Measurements from ENCODE around the gene BLCAP. TPM values are rescaled to one million over a fixed set of nuclear protein-coding genes. Genes with fewer than 3 reads are reported as not detected.
"Not testable (repeated sequence)": the region's sequence is repeated elsewhere in the genome, so short reads cannot be mapped to it uniquely, and the experiment has no call there.

Gene BLCAP
- total and polyA plus RNA-seq, 2 donors (not counting 3 experiments of a cell fraction or from before 2014, with no cell fraction given), result 90.3 to 196 TPM

DNA sequence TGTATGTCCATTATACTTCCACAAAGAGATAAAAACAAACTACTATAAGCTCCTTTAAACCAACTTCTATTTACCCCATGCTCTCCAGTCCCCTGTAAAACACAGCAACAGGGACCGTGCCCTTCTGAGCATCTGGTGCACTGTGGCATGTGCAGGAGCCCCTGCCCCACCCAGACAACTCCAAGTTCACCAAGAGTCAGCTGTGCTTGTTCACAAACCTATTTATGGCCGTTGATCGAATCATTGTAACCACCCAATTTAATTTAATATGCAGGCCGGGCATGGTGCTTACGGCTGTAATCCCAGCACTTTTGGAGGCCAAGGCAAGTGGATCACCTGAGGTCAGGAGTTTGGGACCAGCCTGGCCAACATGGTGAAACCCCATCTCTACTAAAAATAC is 13.7 kb upstream of the BLCAP start:
- no peak for TF ChIP-seq GATA2 (IDR thresholded peaks at IDR 0.05; ENCODE audit: insufficient read depth, insufficient read length, low read depth, low read length)
- no peak for TF ChIP-seq POLR2A (IDR thresholded peaks at IDR 0.05; ENCODE audit: low read depth, low read length)
- no peak for TF ChIP-seq MYC (IDR thresholded peaks at IDR 0.05; ENCODE audit: low read depth, low read length)
- no peak for TF ChIP-seq POLR2AphosphoS5 (IDR thresholded peaks at IDR 0.05; ENCODE audit: insufficient read depth, low read depth, low read length)
- no peak for TF ChIP-seq EZH2 (IDR thresholded peaks at IDR 0.05; ENCODE audit: borderline replicate concordance, low read depth, low read length, severe bottlenecking)
- TF ChIP-seq, protein P1, sequence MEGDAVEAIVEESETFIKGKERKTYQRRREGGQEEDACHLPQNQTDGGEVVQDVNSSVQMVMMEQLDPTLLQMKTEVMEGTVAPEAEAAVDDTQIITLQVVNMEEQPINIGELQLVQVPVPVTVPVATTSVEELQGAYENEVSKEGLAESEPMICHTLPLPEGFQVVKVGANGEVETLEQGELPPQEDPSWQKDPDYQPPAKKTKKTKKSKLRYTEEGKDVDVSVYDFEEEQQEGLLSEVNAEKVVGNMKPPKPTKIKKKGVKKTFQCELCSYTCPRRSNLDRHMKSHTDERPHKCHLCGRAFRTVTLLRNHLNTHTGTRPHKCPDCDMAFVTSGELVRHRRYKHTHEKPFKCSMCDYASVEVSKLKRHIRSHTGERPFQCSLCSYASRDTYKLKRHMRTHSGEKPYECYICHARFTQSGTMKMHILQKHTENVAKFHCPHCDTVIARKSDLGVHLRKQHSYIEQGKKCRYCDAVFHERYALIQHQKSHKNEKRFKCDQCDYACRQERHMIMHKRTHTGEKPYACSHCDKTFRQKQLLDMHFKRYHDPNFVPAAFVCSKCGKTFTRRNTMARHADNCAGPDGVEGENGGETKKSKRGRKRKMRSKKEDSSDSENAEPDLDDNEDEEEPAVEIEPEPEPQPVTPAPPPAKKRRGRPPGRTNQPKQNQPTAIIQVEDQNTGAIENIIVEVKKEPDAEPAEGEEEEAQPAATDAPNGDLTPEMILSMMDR (IDR thresholded peaks at IDR 0.05; ENCODE audit: extremely low read depth in 1 of 2, insufficient read depth in 1 of 2, low read depth in 1 of 2, low read length in 2 of 2), result no peak
- no peak for TF ChIP-seq JUN (IDR thresholded peaks at IDR 0.05; ENCODE audit: borderline replicate concordance, insufficient read depth, insufficient read length, low read depth)
- TF ChIP-seq, protein P2, sequence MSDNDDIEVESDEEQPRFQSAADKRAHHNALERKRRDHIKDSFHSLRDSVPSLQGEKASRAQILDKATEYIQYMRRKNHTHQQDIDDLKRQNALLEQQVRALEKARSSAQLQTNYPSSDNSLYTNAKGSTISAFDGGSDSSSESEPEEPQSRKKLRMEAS (IDR thresholded peaks at IDR 0.05; ENCODE audit: insufficient read depth, insufficient read length), result no peak
- no peak for TF ChIP-seq FOS (IDR thresholded peaks at IDR 0.05; ENCODE audit: borderline replicate concordance, insufficient read depth, low read length)
- DNase-seq (ENCODE audit: low read depth, low spot score) (no peak), FAIRE-seq (no peak)
- Histone ChIP-seq H2AFZ (ENCODE audit: low read depth, low read length) (no peak overlapping the region), H3K27me3 (ENCODE audit: control insufficient read depth in 2 of 2, insufficient read depth in 2 of 2, low read length in 2 of 2) (peaks cover 3 to 7% of the 10 kb centered on the region in 2 experiments), H3K4me2 (ENCODE audit: insufficient read depth, low read length) (no peak overlapping the region), H3K4me1 (ENCODE audit: control insufficient read depth, extremely low read depth, insufficient read depth, low read length) (peaks cover 11% of the 10 kb centered on the region), H3K36me3 (ENCODE audit: control insufficient read depth in 2 of 2, extremely low read depth in 1 of 2, insufficient read depth in 2 of 2, low read length in 2 of 2) (no peaks in the 10 kb centered on the region), H3K27ac (ENCODE audit: insufficient read depth, low read depth, low read length) (no peak overlapping the region), H3K9me1 (replicated peaks; ENCODE audit: control insufficient read depth, extremely low read depth, insufficient read depth, low read length) (no peaks in the 10 kb centered on the region), H3K79me2 (ENCODE audit: control insufficient read depth, insufficient read depth, low read length) (no peaks in the 10 kb centered on the region), H4K20me1 (replicated peaks; ENCODE audit: control insufficient read depth, extremely low read depth, insufficient read depth, low read length) (no peaks in the 10 kb centered on the region), H3K9ac (replicated peaks; ENCODE audit: extremely low read depth, insufficient read depth, low read length) (no peak overlapping the region), H3K9me3 (replicated peaks; ENCODE audit: control insufficient read depth, insufficient read depth, low read length) (no peaks in the 10 kb centered on the region), H3K4me3 (replicated peaks in 1 of 3; ENCODE audit: insufficient read depth in 1 of 3, low read depth in 1 of 3, low read length in 3 of 3) (no peak overlapping the region)
- CTCF ChIA-PET, result no interaction called here
- POLR2A ChIA-PET, result no interaction called here
- BruUV-seq (replicated peaks), result no TSS peak
- intact Hi-C loops (cut with micrococcal nuclease), result no loop called here
- dilution Hi-C loops (cut with MboI; ENCODE audit: extremely low pct_ligation_motif_present, low sequenced_read_pairs), result no loop called here

DNA sequence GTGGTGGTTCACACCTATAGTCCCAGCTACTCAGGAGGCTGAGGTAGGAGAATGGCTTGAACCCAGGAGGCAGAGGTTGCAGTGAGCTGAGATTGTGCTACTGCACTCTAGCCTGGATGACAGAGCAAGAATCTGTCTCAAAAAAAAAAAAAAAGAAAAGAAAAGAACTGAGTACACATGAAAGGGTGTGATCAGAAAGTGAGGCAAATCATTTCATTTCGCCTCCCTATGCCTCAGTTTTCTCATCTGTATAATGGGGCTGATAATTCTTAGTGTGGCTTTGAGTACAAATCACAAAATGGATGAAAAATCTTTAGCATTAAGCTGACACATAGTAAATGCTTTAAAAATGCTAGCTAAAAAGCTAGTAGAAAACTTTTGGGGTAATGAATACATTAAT is 13.2 kb upstream of the BLCAP start:
- dilution Hi-C loops (cut with MboI; ENCODE audit: extremely low pct_ligation_motif_present, low sequenced_read_pairs); FAIRE-seq; CTCF ChIA-PET; H4K20me1 ChIP-seq (replicated peaks; ENCODE audit: control insufficient read depth, extremely low read depth, insufficient read depth, low read length); H3K9me3 ChIP-seq (replicated peaks; ENCODE audit: control insufficient read depth, insufficient read depth, low read length); intact Hi-C loops (cut with micrococcal nuclease); H3K9ac ChIP-seq (replicated peaks; ENCODE audit: extremely low read depth, insufficient read depth, low read length); POLR2A ChIA-PET; H3K36me3 ChIP-seq (ENCODE audit: control insufficient read depth in 2 of 2, extremely low read depth in 1 of 2, insufficient read depth in 2 of 2, low read length in 2 of 2); BruUV-seq (replicated peaks); H3K79me2 ChIP-seq (ENCODE audit: control insufficient read depth, insufficient read depth, low read length); H2AFZ ChIP-seq (ENCODE audit: low read depth, low read length); H3K27ac ChIP-seq (ENCODE audit: insufficient read depth, low read depth, low read length); H3K9me1 ChIP-seq (replicated peaks; ENCODE audit: control insufficient read depth, extremely low read depth, insufficient read depth, low read length); H3K27me3 ChIP-seq (ENCODE audit: control insufficient read depth in 2 of 2, insufficient read depth in 2 of 2, low read length in 2 of 2); DNase-seq (ENCODE audit: low read depth, low spot score); H3K4me3 ChIP-seq (replicated peaks in 1 of 3; ENCODE audit: insufficient read depth in 1 of 3, low read depth in 1 of 3, low read length in 3 of 3); H3K4me2 ChIP-seq (ENCODE audit: insufficient read depth, low read length): not testable (repeated sequence)
- peaks cover 11% of the 10 kb centered on the region for H3K4me1 ChIP-seq (ENCODE audit: control insufficient read depth, extremely low read depth, insufficient read depth, low read length)
